GM10248 (cell line): ENCODE results near the gene TCEA3.

Experiments
- CTCF ChIA-PET: fragments of 300-600 bp; sonication (Branson Sonifier 250); formaldehyde crosslinking; extraction: SDS; loops from one replicate; lab custom pipeline; 2021; ENCODE audit warnings: antibody characterized with exemption; lab: Yijun Ruan, JAX
- POLR2A ChIA-PET: fragments of 350-650 bp; sonication (Branson Sonifier 250); formaldehyde crosslinking; extraction: SDS; loops from one replicate; lab custom pipeline; 2020; ENCODE audit warnings: antibody characterized with exemption; lab: Yijun Ruan, JAX
- DNase-seq: peaks from one replicate; pipeline ENCODE4 v3.0.0; 2012; ENCODE audit errors: extremely low spot score
- CTCF ChIP-seq: IDR thresholded peaks from 2 replicates; pipeline ENCODE4 v1.5.1; 2012; ENCODE audit warnings: mild to moderate bottlenecking, low read depth; ENCODE audit errors: extremely low read depth, missing control alignments, control extremely low read depth

Gene TCEA3

GRCh38 chr1:23423415-23424292 is 894 bp downstream of the TCEA3 start:
- CTCF ChIA-PET = interaction anchor here (2.3 kb wide), 1 partner anchor 21 kb away, joined by 13 read pairs; no protein-coding TSS in a partner anchor
- TF ChIP-seq CTCF = no peak
- POLR2A ChIA-PET = no interaction called here
- no peak for DNase-seq

GRCh38 chr1:23422941-23423340 is 1.6 kb downstream of the TCEA3 start:
- no peak for TF ChIP-seq CTCF
- no peak for DNase-seq
- POLR2A ChIA-PET = no interaction called here
- CTCF ChIA-PET = interaction anchor here (0.6 to 2.3 kb wide), 2 partner anchors 20 to 1061 kb away, joined by 3 to 13 read pairs; no protein-coding TSS in a partner anchor

DNA sequence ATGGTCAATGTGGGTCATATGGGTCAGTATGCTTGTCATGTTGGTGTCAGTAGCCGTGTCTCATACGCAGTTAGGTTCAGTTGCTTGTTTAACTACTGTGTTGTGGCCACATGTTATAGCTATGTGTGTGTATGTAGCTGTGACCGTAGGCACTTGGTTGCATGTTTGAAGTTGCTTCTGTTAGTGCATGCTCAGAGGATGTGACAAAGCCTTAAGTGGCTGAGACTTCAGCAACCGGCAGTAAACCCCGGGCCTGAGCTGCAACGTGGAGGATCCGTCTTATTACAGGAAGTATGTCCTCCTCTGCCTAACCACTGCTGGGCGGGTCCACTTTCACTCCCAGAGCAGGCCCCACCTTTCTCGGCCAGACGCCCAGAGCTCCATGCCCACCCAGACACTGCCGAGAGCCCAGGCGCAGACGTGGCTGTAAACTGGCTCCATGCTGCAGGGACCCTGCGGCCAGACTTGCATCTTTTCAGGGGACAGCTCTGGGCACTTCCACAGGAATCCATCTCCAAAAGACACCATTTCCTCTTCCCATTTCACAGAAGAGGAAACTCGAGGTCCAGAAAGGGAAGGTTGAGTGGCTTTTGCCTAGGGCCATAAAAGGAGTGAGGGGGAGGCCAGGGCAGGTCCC is 2.2 kb downstream of the TCEA3 start:
- ChIA-PET CTCF (interaction anchor here (0.6 to 2.3 kb wide), 3 partner anchors 19 to 1061 kb away, joined by 3 to 13 read pairs (median 4); no protein-coding TSS in a partner anchor), POLR2A (no interaction called here)
- DNase-seq = no peak
- no peak for TF ChIP-seq CTCF

- no peak for DNase-seq
- no peak for TF ChIP-seq CTCF
- POLR2A ChIA-PET = no interaction called here
- CTCF ChIA-PET = interaction anchor here (2.1 to 2.3 kb wide), 2 partner anchors 19 to 32 kb away, joined by 4 to 13 read pairs; no protein-coding TSS in a partner anchor
These were observed 2.8 kb downstream of the TCEA3 start for GRCh38 chr1:23421753-23422240.

- no peak for DNase-seq
- CTCF ChIA-PET = interaction anchor here (2.1 to 2.3 kb wide), 2 partner anchors 18 to 32 kb away, joined by 4 to 13 read pairs; no protein-coding TSS in a partner anchor
- TF ChIP-seq CTCF = no peak
- POLR2A ChIA-PET = no interaction called here
These were observed 3.2 kb downstream of the TCEA3 start for GRCh38 chr1:23421343-23421742.

- ChIA-PET CTCF (interaction anchor here (0.6 to 2.1 kb wide), 2 partner anchors 10 to 31 kb away, joined by 3 to 4 read pairs; no protein-coding TSS in a partner anchor), POLR2A (interaction anchor here (0.6 kb wide), 1 partner anchor 1366 kb away, joined by 5 read pairs; no protein-coding TSS in a partner anchor)
- DNase-seq = no peak
- no peak for TF ChIP-seq CTCF
These were observed 3.8 kb downstream of the TCEA3 start for GRCh38 chr1:23420778-23421177.
